Measurements from ENCODE around the gene GTF2IRD1. TPM values are rescaled to one million over a fixed set of nuclear protein-coding genes. Genes with fewer than 3 reads are reported as not detected.

GTF2IRD1 gene
- total and polyA plus RNA-seq, 3 donors from 2014 or later = 15.1 to 24.7 (median 22.4) TPM

DNA sequence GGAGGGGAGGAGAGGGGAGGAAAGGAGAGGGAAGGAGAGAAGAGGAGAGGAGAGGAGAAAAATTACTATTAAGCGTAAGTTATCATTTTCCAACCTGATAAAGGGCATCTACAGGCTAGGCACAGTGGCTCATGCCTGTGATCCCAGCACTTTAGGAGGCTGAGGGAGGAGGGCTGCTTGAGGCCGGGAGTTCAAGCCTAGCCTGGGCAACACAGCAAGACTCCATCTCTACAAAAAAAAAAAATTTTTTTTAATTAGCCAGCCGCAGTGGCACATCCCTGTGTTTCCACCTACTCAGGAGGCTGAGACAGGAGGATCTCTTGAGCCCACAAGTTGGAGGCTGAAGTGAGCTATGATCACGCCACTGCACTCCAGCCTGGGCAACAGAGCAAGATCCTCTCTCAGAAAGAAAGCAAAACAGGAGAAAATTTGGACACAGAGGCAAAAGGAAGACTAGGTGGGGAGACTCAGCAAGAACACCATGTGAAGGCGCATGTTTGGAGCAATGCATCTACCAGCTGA is 168.6 kb downstream of the GTF2IRD1 start:
- intact Hi-C loops (cut with DNase I; ENCODE audit: low total_unique reads) = no loop called here
- Histone ChIP-seq H3K9me3 (no peaks in the 10 kb centered on the region), H3K27ac (no peak overlapping the region), H3K36me3 (ENCODE audit: low read depth, missing control alignments) (no peaks in the 10 kb centered on the region), H3K27me3 (no peaks in the 10 kb centered on the region), H3K4me3 (no peak overlapping the region), H3K4me1 (no peaks in the 10 kb centered on the region)
- no peak for TF ChIP-seq POLR2A (IDR thresholded peaks at IDR 0.05)
- TF ChIP-seq, protein P1, sequence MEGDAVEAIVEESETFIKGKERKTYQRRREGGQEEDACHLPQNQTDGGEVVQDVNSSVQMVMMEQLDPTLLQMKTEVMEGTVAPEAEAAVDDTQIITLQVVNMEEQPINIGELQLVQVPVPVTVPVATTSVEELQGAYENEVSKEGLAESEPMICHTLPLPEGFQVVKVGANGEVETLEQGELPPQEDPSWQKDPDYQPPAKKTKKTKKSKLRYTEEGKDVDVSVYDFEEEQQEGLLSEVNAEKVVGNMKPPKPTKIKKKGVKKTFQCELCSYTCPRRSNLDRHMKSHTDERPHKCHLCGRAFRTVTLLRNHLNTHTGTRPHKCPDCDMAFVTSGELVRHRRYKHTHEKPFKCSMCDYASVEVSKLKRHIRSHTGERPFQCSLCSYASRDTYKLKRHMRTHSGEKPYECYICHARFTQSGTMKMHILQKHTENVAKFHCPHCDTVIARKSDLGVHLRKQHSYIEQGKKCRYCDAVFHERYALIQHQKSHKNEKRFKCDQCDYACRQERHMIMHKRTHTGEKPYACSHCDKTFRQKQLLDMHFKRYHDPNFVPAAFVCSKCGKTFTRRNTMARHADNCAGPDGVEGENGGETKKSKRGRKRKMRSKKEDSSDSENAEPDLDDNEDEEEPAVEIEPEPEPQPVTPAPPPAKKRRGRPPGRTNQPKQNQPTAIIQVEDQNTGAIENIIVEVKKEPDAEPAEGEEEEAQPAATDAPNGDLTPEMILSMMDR (IDR thresholded peaks at IDR 0.05) = no peak
- DNase-seq = no peak
- 87 to 92% methylated on average over 5 of the region's 5 CpGs for WGBS, 2 donors

GRCh38 chr7:74623135-74623534 is 169.4 kb downstream of the GTF2IRD1 start:
- TF ChIP-seq, protein P1 (IDR thresholded peaks at IDR 0.05) = no peak
- TF ChIP-seq POLR2A (IDR thresholded peaks at IDR 0.05) = no peak
- intact Hi-C loops (cut with DNase I; ENCODE audit: low total_unique reads) = no loop called here
- H3K4me1 ChIP-seq = peaks cover 5% of the 10 kb centered on the region

GRCh38 chr7:74625446-74625845 is 171.7 kb downstream of the GTF2IRD1 start:
- Histone ChIP-seq H3K27ac (no peak overlapping the region), H3K9me3 (no peaks in the 10 kb centered on the region), H3K36me3 (ENCODE audit: low read depth, missing control alignments) (no peaks in the 10 kb centered on the region), H3K4me3 (no peak overlapping the region), H3K4me1 (peaks cover 11% of the 10 kb centered on the region), H3K27me3 (no peaks in the 10 kb centered on the region)
- TF ChIP-seq, protein P1 (IDR thresholded peaks at IDR 0.05) = no peak
- TF ChIP-seq POLR2A (IDR thresholded peaks at IDR 0.05) = no peak
- intact Hi-C loops (cut with DNase I; ENCODE audit: low total_unique reads) = no loop called here
- DNase-seq = peak; percentile 31
- 18 to 30% methylated on average over 3 of the region's 3 CpGs for WGBS, 2 donors

More at GRCh38 chr7:74623135-74623534, 169.4 kb downstream of the GTF2IRD1 start:
- WGBS, 2 donors = 74% methylated on average over 9 of the region's 9 CpGs
- Histone ChIP-seq H3K4me3 (no peak overlapping the region), H3K9me3 (no peaks in the 10 kb centered on the region), H3K36me3 (ENCODE audit: low read depth, missing control alignments) (no peaks in the 10 kb centered on the region), H3K27me3 (no peaks in the 10 kb centered on the region), H3K27ac (no peak overlapping the region)
- no peak for DNase-seq

- Histone ChIP-seq H3K27me3 (no peaks in the 10 kb centered on the region), H3K4me1 (peaks cover 11% of the 10 kb centered on the region), H3K4me3 (no peak overlapping the region), H3K36me3 (ENCODE audit: low read depth, missing control alignments) (no peaks in the 10 kb centered on the region), H3K9me3 (no peaks in the 10 kb centered on the region), H3K27ac (peak overlapping the region; percentile 0 to 74)
- DNase-seq = peak; percentile 82
- WGBS, 2 donors = 27 to 34% methylated on average over 12 of the region's 12 CpGs
- intact Hi-C loops (cut with DNase I; ENCODE audit: low total_unique reads) = no loop called here
- TF ChIP-seq, protein P1 (IDR thresholded peaks at IDR 0.05) = no peak
- TF ChIP-seq POLR2A (IDR thresholded peaks at IDR 0.05) = no peak
These were observed 174.1 kb downstream of the GTF2IRD1 start for GRCh38 chr7:74627661-74628411.

All from testis (tissue), 3 donors.